MCF 10A (cell line): Measurements from ENCODE around the gene FAM162A. TPM values are rescaled to one million over a fixed set of nuclear protein-coding genes. Genes with fewer than 3 reads are reported as not detected.

Source experiments
- Bru-seq: library from RNA; stranded (reverse); fragments of 400-500 nt; gene quantifications from one replicate; lab custom pipeline; 2021; lab: Mats Ljungman, UMichigan
- BruChase-seq, 2 experiments: library from RNA; stranded (reverse); fragments of 400-500 nt; gene quantifications; one replicate each; lab custom pipeline; 2021; lab: Mats Ljungman, UMichigan
- BruUV-seq: library from RNA; stranded (reverse); fragments of 400-500 nt; replicated peaks from 2 replicates; lab custom pipeline; 2021; lab: Mats Ljungman, UMichigan
- CTCF ChIA-PET: fragments of 300-600 bp; sonication (Branson Sonifier 250); formaldehyde crosslinking; extraction: SDS; loops from one replicate; lab custom pipeline; 2021; ENCODE audit warnings: antibody characterized with exemption, inconsistent platforms; lab: Yijun Ruan, JAX
- POLR2A ChIA-PET: fragments of 300-600, 350-650 bp; sonication (Branson Sonifier 250); formaldehyde crosslinking; extraction: SDS; loops from one replicate; lab custom pipeline; 2020; ENCODE audit warnings: antibody characterized with exemption, inconsistent platforms; lab: Yijun Ruan, JAX
- DNase-seq: peaks from one replicate; pipeline ENCODE4 v3.0.0-alpha.2; 2018; ENCODE audit not compliant: unreplicated experiment
- H3K27ac Mint-ChIP-seq: one replicate; pipeline ENCODE4 v1.8.0; 2022; ENCODE audit warnings: mild to moderate bottlenecking, low read depth, mixed read lengths; ENCODE audit not compliant: unreplicated experiment
- H3K27me3 Mint-ChIP-seq: one replicate; pipeline ENCODE4 v1.8.0; 2022; ENCODE audit warnings: mixed read lengths; ENCODE audit not compliant: insufficient read depth, unreplicated experiment
- H3K36me3 Mint-ChIP-seq: one replicate; pipeline ENCODE4 v1.8.0; 2022; ENCODE audit warnings: mild to moderate bottlenecking, moderate library complexity, mixed read lengths; ENCODE audit not compliant: insufficient read depth, unreplicated experiment
- H3K4me1 Mint-ChIP-seq: one replicate; pipeline ENCODE4 v1.8.0; 2022; ENCODE audit warnings: mixed read lengths; ENCODE audit not compliant: insufficient read depth, unreplicated experiment
- H3K4me3 Mint-ChIP-seq: one replicate; pipeline ENCODE4 v1.8.0; 2022; ENCODE audit warnings: mild to moderate bottlenecking, moderate library complexity, mixed read lengths; ENCODE audit not compliant: unreplicated experiment
- H3K9me3 Mint-ChIP-seq: one replicate; pipeline ENCODE4 v1.8.0; 2022; ENCODE audit warnings: mixed read lengths; ENCODE audit not compliant: unreplicated experiment
- CTCF ChIP-seq: fragments of 200-600 bp; IDR thresholded peaks from one replicate; pipeline ENCODE4 v1.8.0; 2022; ENCODE audit warnings: antibody characterized with exemption, mild to moderate bottlenecking; ENCODE audit not compliant: unreplicated experiment
- intact Hi-C: fragments of 100-400 bp; cut with micrococcal nuclease; formaldehyde crosslinking; loops from 2 replicates; pipeline ENCODE4 v1.14.1; 2022
- long read RNA-seq: library from polyadenylated mRNA; stranded (forward); transcript quantifications from one replicate; pipeline ENCODE4 v2.0.0, GENCODE V29; 2022
- total RNA-seq: library from RNA; stranded (reverse); gene quantifications from 2 replicates; pipeline ENCODE4 v1.2.3, GENCODE V29; 2022

Gene FAM162A, protein sequence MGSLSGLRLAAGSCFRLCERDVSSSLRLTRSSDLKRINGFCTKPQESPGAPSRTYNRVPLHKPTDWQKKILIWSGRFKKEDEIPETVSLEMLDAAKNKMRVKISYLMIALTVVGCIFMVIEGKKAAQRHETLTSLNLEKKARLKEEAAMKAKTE
- total RNA-seq (50.6 and 59.1 TPM in 2 replicates), Bru-seq, nascent RNA (percentile 69 among the genes with signal in this experiment), BruChase-seq, experiment 1, labeled RNA remaining after a 6-hour chase (percentile 57 among the genes with signal in this experiment), BruChase-seq, experiment 2, labeled RNA remaining after a 2-hour chase (percentile 56 among the genes with signal in this experiment)
- long read RNA-seq, transcript FAM162A-203 (5 exons, 3,052 nt) = major isoform, 120 of 124 reads
- long read RNA-seq, partial matches to known transcripts = 1 of 124 reads
- long read RNA-seq, other reads (novel, unspliced or antisense) = 2 of 124 reads

GRCh38 chr3:122383771-122384697, at the start of gene FAM162A:
Gene FAM162A, plus strand, starts transcription at chr3:122384182. Its CDS starts 84 bp downstream, at chr3:122384266.
- POLR2A ChIA-PET = interaction anchor here (0.6 to 4.9 kb wide), 54 partner anchors 9 to 838 kb away, joined by 3 to 91 read pairs (median 4); partner anchors contain the start of genes CSTA, HSPBAP1, KPNA1 and PARP14
- TF ChIP-seq CTCF = peak; percentile 22
- Mint-ChIP-seq H3K36me3 (no peaks in the 10 kb centered on the region), H3K4me3 (peak within 1 kb of the TSS; percentile 98), H3K4me1 (peaks cover 22% of the 10 kb centered on the region), H3K27ac (peak within 1 kb of the TSS; percentile 97), H3K9me3 (no peaks in the 10 kb centered on the region), H3K27me3 (no peaks in the 10 kb centered on the region)
- TSS peak; percentile 52 for BruUV-seq
- DNase-seq = peak; percentile 93
- CTCF ChIA-PET = interaction anchor here (0.6 to 2.7 kb wide), 20 partner anchors 10 to 991 kb away, joined by 3 to 36 read pairs (median 5); partner anchors contain the start of genes CSTA, DTX3L, PARP9 and WDR5B
- intact Hi-C loops = loop anchor here (2.0 kb wide), 1 partner anchor 77 kb away; no protein-coding TSS in a partner anchor

DNA sequence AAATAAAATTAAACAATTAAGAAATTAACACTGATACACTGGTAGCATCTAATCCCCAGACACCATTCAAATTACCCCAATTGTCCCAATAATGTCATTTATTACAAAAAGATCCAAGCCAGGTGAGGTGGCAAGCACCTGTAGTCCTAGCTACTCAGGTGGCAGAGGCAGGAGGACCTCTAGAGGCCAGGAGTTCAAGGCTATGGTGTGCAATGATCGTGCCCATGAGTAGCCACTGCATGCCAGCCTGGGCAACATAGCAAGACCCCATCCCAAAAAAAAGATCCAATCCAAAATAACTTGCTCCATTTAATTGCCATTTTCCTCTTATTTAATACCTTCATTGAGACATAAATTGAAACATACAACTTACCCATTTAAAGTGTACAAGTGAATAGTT, 41.2 kb upstream of the FAM162A start:
- H3K27me3 Mint-ChIP-seq = no peaks in the 10 kb centered on the region
- ChIA-PET POLR2A (interaction anchor here (0.7 to 1.7 kb wide), 4 partner anchors 8 to 35 kb away, joined by 3 to 4 read pairs (median 3); partner anchors contain the start of gene CSTA), CTCF (interaction anchor here (0.8 to 2.1 kb wide), 4 partner anchors 8 to 37 kb away, joined by 3 to 12 read pairs (median 4); no protein-coding TSS in a partner anchor)
- no peak for DNase-seq
- H3K4me1 Mint-ChIP-seq = no peaks in the 10 kb centered on the region
- intact Hi-C loops = no loop called here
- H3K9me3 Mint-ChIP-seq = peaks cover 13% of the 10 kb centered on the region
- H3K27ac Mint-ChIP-seq = no peak overlapping the region
- no TSS peak for BruUV-seq
- TF ChIP-seq CTCF = no peak
- H3K36me3 Mint-ChIP-seq = peaks cover 38% of the 10 kb centered on the region
- H3K4me3 Mint-ChIP-seq = no peak overlapping the region

- Mint-ChIP-seq H3K36me3 (peaks cover 36% of the 10 kb centered on the region), H3K4me3 (no peak overlapping the region), H3K9me3 (peaks cover 17% of the 10 kb centered on the region), H3K27ac (no peak overlapping the region), H3K4me1 (no peaks in the 10 kb centered on the region), H3K27me3 (no peaks in the 10 kb centered on the region)
- POLR2A ChIA-PET = interaction anchor here (0.7 to 1.8 kb wide), 3 partner anchors 15 to 32 kb away, joined by 3 to 4 read pairs (median 3); partner anchors contain the start of gene CSTA
- no peak for DNase-seq
- CTCF ChIA-PET = interaction anchor here (1.8 to 2.1 kb wide), 2 partner anchors 16 to 38 kb away, joined by 5 to 12 read pairs; no protein-coding TSS in a partner anchor
- intact Hi-C loops = no loop called here
- TSS peak; percentile 6 for BruUV-seq
- no peak for TF ChIP-seq CTCF
These were observed 40.3 kb upstream of the FAM162A start for GRCh38 chr3:122343654-122344053.
